Bone marrow (tissue), 2 donors: ENCODE results near the gene GNB1L.

Experiments
- DNase-seq, 2 donors: peaks; one replicate each; lab custom pipeline; 2025; lab: John Stamatoyannopoulos, UW

Gene GNB1L

DNA sequence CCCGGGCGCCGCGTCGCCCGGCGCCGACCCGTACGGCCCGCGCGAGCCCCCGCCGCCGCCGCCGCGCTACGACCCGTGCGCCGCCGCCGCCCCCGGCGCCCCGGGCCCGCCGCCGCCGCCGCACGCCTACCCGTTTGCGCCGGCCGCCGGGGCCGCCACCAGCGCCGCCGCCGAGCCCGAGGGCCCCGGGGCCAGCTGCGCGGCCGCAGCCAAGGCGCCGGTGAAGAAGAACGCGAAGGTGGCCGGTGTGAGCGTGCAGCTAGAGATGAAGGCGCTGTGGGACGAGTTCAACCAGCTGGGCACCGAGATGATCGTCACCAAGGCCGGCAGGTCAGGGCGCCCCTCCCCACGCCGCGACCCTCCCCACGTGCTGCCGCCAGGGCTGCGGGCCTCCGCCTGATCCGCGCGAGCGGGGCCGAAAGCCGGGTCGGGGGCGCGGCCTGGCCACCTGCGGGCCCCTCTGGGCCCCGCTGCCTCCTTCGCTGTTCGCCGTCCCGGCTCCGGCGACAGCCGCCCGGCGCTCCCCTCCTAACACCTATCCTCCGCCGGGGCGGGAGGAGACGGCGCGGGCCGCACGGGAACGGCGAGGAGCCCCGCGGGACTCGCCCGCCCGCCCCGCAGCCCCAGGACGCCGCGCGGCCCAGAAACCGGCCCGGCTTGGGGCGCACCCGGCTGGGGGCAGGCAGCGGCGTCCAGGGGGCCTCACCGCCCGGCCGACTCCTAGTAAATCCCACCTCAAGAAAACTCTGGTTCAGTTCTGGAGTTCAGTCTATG, 93.5 kb downstream of the GNB1L start:
- no peak for DNase-seq

GRCh38 chr22:19760058-19760950, 94.4 kb downstream of the GNB1L start, which contains the start of gene TBX1:
TBX1 (plus strand) TSS chr22:19760778; CDS start chr22:19760844, 66 bp downstream.
- no peak for DNase-seq

DNA sequence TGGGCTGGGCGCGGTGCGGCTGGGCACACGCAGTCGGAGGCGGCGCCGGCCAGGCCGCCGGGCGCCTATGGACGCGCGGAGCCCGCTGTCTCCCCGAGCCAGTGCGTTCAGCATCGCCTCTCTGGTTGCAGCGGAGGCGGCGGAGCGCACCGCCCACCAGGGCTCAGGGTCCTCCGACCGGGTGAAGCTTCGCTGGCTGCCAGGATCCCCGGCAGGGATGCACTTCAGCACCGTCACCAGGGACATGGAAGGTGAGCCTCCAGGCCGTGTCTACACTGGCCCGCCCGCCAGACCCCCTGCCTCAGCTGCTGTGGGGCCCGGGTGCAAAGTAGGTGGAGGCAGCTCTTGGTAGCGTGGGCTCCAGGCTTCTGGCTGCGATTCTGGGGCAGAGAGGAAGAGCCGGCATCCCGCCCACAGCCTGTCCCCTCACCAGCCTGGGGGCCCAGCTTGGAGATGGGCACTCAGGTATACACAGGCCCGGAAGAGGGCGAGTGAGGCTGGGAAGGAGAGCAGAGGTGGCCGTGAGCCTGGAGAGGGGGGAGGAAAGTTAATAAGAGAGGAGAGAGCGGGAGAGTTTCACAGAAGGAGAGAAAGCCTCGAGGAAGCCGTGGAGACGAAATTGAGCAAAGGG, 95.1 kb downstream of the GNB1L start:
- DNase-seq: no peak

GRCh38 chr22:19758896-19759426, 95.7 kb downstream of the GNB1L start:
- no peak for DNase-seq

- DNase-seq: no peak
Observed at GRCh38 chr22:19757985-19758895, 96.4 kb downstream of the GNB1L start.

DNA sequence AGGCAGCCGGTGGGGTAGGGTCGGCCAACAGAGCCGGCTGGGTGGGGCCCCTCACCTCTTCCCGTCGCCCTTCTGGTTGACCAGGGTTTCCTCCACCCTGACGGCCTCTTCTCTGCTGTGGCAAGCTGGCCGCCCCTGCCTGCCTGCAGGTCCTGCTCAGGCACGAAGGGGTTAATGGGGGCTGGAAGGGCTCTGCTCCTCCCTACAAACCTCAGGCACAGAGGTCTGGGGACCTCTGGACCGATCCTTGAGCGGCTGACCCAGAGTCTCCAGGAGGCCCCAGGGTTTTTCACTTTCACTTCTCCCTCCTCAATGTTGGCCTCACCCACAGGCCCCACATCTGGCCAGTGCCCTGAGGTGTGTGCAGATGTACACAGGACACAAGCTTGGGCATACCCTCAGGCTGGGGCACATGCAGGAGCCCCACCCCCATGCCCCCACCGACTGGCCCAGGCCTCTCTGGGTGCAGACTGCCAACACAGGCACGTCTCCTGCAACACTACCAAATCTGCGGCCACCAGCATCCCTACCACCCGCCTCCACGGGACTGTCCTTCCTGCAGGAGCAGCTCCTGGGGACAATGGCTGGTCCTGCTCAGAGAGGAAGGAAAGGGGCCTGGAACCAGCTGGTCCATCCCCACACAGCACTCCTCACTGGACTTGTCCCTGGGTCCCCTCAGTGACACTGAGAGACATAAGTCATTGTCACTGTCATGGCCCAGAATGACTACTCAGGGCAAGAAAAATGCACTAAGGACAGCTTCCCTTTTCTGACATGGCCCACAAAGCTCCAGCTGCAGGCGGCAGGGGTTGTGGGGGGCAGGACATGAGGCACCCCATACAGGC, 97.3 kb downstream of the GNB1L start:
- DNase-seq: no peak

- no peak for DNase-seq
Observed at GRCh38 chr22:19756288-19757128, 98.2 kb downstream of the GNB1L start.

GRCh38 chr22:19755722-19756287, 98.9 kb downstream of the GNB1L start:
- no peak for DNase-seq

- DNase-seq: no peak
Observed at GRCh38 chr22:19755145-19755710, 99.4 kb downstream of the GNB1L start.

DNA sequence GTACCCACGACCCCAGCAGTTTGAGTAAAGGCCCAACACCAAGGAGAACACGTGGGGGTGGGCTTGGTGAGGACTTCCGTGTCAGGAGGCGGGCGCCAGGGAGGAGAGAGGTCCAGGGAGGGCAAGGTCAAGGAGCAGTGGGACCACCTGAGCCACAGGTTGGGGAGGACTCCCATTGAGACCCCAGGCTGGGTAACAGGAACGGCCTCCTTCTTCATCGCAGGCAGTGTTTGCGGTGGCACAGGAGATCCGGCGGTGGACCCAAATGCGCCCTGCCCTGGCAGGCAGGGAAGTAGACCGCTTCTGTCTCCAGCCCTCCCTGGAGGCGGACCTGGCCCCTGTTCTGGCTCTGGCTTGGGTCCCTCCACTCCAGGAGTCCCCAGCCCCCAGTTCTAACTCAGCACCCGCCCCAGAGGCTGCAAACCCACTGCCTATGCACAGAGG, 100.0 kb downstream of the GNB1L start:
- no peak for DNase-seq

- DNase-seq: no peak
Observed at GRCh38 chr22:19753996-19754700, 100.5 kb downstream of the GNB1L start.

DNA sequence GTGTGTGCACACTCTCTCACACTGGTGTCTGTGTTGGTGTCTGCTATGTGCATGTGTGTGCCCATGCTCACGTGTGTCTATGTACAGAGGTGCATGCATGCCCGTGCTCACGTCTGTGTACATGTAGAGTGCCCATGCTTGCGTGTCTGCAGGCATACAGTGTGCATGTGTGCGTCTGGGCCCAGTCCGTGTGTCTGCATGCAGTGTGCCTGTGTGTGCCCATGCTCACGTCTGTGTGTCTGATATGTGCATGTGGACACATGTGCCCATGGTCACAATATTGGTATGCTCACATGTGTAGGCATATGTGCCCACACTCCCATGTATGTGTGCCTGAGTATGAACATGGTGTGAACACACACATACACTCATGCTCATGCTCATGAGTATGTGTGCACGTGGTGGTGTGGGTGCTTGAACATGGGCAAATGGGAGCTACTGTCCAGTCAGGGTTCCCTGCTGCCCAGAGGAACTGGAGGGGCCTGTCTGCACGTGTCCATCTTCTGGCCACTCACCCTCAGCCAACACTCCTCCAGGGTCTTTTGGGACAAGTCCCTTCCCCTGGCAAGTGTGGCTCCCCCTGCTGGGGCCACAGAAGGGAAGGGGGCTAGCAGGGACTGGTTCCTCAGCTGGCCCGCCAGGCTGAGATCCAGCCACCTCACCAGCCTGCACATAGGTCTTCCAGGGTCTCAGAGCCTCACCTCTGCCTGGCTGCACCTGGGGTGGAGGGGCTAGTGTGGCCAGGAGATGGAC, 101.4 kb downstream of the GNB1L start:
- DNase-seq: no peak

DNA sequence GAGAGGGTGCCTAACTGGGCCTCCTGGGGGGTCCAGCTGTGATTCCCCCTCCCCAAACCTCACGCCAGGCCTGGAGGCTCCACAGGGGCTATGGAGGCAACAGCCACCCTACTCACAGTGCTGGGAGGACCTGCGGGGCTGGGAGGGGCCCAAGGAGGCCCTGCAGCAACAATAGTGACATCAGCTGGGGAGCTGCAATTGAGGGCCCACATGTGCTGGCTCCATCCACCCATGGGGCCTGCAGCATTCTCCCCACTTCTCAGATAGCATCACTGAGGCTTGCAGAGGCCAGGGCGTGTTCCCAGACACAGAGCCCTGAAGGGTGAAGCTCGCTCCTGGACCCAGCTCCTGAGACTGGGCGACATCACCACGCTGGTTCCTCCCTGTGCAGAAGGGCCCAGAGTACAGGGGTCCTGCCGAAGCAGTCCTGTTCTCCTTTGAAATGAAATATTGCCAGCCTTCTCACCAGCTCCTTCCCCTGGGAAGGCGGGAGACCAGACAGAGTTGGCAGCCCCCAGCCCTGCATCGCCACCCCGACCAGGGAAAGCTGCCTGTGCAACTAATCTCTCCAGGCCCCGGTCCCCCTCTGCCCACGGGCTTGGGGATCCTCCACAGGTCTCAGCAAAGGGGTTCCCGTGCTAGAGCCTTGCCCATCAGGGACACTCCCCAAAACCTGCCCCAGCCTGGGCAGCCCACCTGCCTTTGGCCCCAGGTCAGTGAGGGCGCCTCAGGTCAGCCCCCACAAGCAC, 103.0 kb downstream of the GNB1L start:
- no peak for DNase-seq

GRCh38 chr22:19750507-19751490, 103.9 kb downstream of the GNB1L start:
- no peak for DNase-seq

GRCh38 chr22:19749876-19750275, 104.8 kb downstream of the GNB1L start:
- no peak for DNase-seq
